A549 (cell line): ENCODE data around the gene CREBL2.

Source experiments
- CEBPB ChIP-seq, 2 experiments: fragments of >200 bp in 1 of 2; sonication (Bioruptor Twin) in 1 of 2; formaldehyde crosslinking in 1 of 2; IDR thresholded peaks; 2 replicates each; pipeline ENCODE4 v1.6.1; 2012 to 2016
- CTCF ChIP-seq: fragments of >200 bp; sonication (Bioruptor Twin); formaldehyde crosslinking; IDR thresholded peaks from 3 replicates; pipeline ENCODE4 v1.5.1; 2016
- EP300 ChIP-seq, 2 experiments: fragments of >200 bp; sonication (Bioruptor Twin); formaldehyde crosslinking; IDR thresholded peaks; 2 replicates in 1 of 2; 3 replicates in 1 of 2; pipeline ENCODE4 v1.6.1; 2016 to 2017
- HDAC2 ChIP-seq: fragments of 200-600 bp; sonication (generic); IDR thresholded peaks from 2 replicates; pipeline ENCODE4 v1.6.1; 2016
- NFE2L2 ChIP-seq: fragments of 150-350 bp; conservative IDR thresholded peaks from 2 replicates; pipeline ENCODE4 v1.6.1; 2014; ENCODE audit warnings: low read length
- POLR2A ChIP-seq: IDR thresholded peaks from 2 replicates; pipeline ENCODE4 v1.6.1; 2012; ENCODE audit warnings: mild to moderate bottlenecking, low read length
- RCOR1 ChIP-seq: fragments of 150-350 bp; IDR thresholded peaks from 2 replicates; pipeline ENCODE4 v1.6.1; 2014; ENCODE audit warnings: antibody characterized with exemption, low read length, low read depth
- REST ChIP-seq: fragments of 200-600 bp; sonication (generic); IDR thresholded peaks from 2 replicates; pipeline ENCODE4 v1.6.1; 2016; ENCODE audit warnings: antibody characterized with exemption, mild to moderate bottlenecking, moderate library complexity
- USF2 ChIP-seq: fragments of 450-650 bp; IDR thresholded peaks from 2 replicates; pipeline ENCODE4 v1.6.1; 2014; ENCODE audit warnings: antibody characterized with exemption

- TF ChIP-seq RCOR1 (no peak), CTCF (no peak), USF2 (no peak), HDAC2 (no peak), NFE2L2 (no peak), EP300 (IDR thresholded peaks at IDR 0.05) (no peak), REST (no peak), CEBPB (IDR thresholded peaks at IDR 0.05) (no peak), POLR2A (no peak)
These were observed 53.5 kb downstream of the CREBL2 start for GRCh38 chr12:12665194-12665593.
